Measurements from ENCODE around the gene C19orf47. TPM values are rescaled to one million over a fixed set of nuclear protein-coding genes. Genes with fewer than 3 reads are reported as not detected.

Gene C19orf47
- total and polyA plus RNA-seq, 2 donors (not counting 3 experiments of a cell fraction or from before 2014, with no cell fraction given) = 16.4 to 27.0 TPM

- no peaks in the 10 kb centered on the region for H3K9me3 ChIP-seq (replicated peaks; ENCODE audit: control insufficient read depth, insufficient read depth, low read length)
- POLR2A ChIA-PET = interaction anchor here (1.0 kb wide), 1 partner anchor 9 kb away, joined by 3 read pairs; no protein-coding TSS in a partner anchor
- no peaks in the 10 kb centered on the region for H4K20me1 ChIP-seq (replicated peaks; ENCODE audit: control insufficient read depth, extremely low read depth, insufficient read depth, low read length)
- TF ChIP-seq JUN (IDR thresholded peaks at IDR 0.05; ENCODE audit: borderline replicate concordance, insufficient read depth, insufficient read length, low read depth) (no peak), MAX (IDR thresholded peaks at IDR 0.05; ENCODE audit: insufficient read depth, insufficient read length) (no peak), CTCF (IDR thresholded peaks at IDR 0.05; ENCODE audit: extremely low read depth in 1 of 2, insufficient read depth in 1 of 2, low read depth in 1 of 2, low read length in 2 of 2) (no peak), POLR2AphosphoS5 (IDR thresholded peaks at IDR 0.05; ENCODE audit: insufficient read depth, low read depth, low read length) (no peak), POLR2A (IDR thresholded peaks at IDR 0.05; ENCODE audit: low read depth, low read length) (no peak), MYC (IDR thresholded peaks at IDR 0.05; ENCODE audit: low read depth, low read length) (no peak), FOS (IDR thresholded peaks at IDR 0.05; ENCODE audit: borderline replicate concordance, insufficient read depth, low read length) (no peak), GATA2 (IDR thresholded peaks at IDR 0.05; ENCODE audit: insufficient read depth, insufficient read length, low read depth, low read length) (no peak), EZH2 (IDR thresholded peaks at IDR 0.05; ENCODE audit: borderline replicate concordance, low read depth, low read length, severe bottlenecking) (no peak)
- dilution Hi-C loops (cut with MboI; ENCODE audit: extremely low pct_ligation_motif_present, low sequenced_read_pairs) (no loop called here), intact Hi-C loops (cut with micrococcal nuclease) (no loop called here)
- H3K9ac ChIP-seq (replicated peaks; ENCODE audit: extremely low read depth, insufficient read depth, low read length) = peak overlapping the region; percentile 19
- no peak overlapping the region for H3K4me3 ChIP-seq (replicated peaks in 1 of 3; ENCODE audit: insufficient read depth in 1 of 3, low read depth in 1 of 3, low read length in 3 of 3)
- BruUV-seq (replicated peaks) = no TSS peak
- no peaks in the 10 kb centered on the region for H3K36me3 ChIP-seq (ENCODE audit: control insufficient read depth in 2 of 2, extremely low read depth in 1 of 2, insufficient read depth in 2 of 2, low read length in 2 of 2)
- H2AFZ ChIP-seq (ENCODE audit: low read depth, low read length) = peak overlapping the region; percentile 34
- FAIRE-seq = no peak
- H3K4me1 ChIP-seq (ENCODE audit: control insufficient read depth, extremely low read depth, insufficient read depth, low read length) = peaks cover 4% of the 10 kb centered on the region
- no peak overlapping the region for H3K4me2 ChIP-seq (ENCODE audit: insufficient read depth, low read length)
- H3K27me3 ChIP-seq (ENCODE audit: control insufficient read depth in 2 of 2, insufficient read depth in 2 of 2, low read length in 2 of 2) = no peaks in the 10 kb centered on the region
- peaks cover 7% of the 10 kb centered on the region for H3K79me2 ChIP-seq (ENCODE audit: control insufficient read depth, insufficient read depth, low read length)
- H3K9me1 ChIP-seq (replicated peaks; ENCODE audit: control insufficient read depth, extremely low read depth, insufficient read depth, low read length) = no peaks in the 10 kb centered on the region
- no peak for DNase-seq (ENCODE audit: low read depth, low spot score)
- peak overlapping the region; percentile 29 for H3K27ac ChIP-seq (ENCODE audit: insufficient read depth, low read depth, low read length)
- CTCF ChIA-PET = interaction anchor here (0.7 to 1.0 kb wide), 4 partner anchors 9 to 52 kb away, joined by 3 to 6 read pairs (median 3); no protein-coding TSS in a partner anchor
Measured at GRCh38 chr19:40356681-40357595, 8.7 kb upstream of the C19orf47 start.

Data from endothelial cell of umbilical vein (primary cell).